HG03469 (cell line): ENCODE results near the gene ZFYVE28.
"Not testable (repeated sequence)": the region's sequence is repeated elsewhere in the genome, so short reads cannot be mapped to it uniquely, and the experiment has no call there.

Experiments
- ATAC-seq: cut with Tn5 transposase; IDR thresholded peaks from one replicate; pipeline ENCODE4 v1.9.1; 2021; ENCODE audit warnings: mild to moderate bottlenecking, moderate library complexity, moderate number of reproducible peaks; ENCODE audit not compliant: unreplicated experiment

ZFYVE28 gene

DNA sequence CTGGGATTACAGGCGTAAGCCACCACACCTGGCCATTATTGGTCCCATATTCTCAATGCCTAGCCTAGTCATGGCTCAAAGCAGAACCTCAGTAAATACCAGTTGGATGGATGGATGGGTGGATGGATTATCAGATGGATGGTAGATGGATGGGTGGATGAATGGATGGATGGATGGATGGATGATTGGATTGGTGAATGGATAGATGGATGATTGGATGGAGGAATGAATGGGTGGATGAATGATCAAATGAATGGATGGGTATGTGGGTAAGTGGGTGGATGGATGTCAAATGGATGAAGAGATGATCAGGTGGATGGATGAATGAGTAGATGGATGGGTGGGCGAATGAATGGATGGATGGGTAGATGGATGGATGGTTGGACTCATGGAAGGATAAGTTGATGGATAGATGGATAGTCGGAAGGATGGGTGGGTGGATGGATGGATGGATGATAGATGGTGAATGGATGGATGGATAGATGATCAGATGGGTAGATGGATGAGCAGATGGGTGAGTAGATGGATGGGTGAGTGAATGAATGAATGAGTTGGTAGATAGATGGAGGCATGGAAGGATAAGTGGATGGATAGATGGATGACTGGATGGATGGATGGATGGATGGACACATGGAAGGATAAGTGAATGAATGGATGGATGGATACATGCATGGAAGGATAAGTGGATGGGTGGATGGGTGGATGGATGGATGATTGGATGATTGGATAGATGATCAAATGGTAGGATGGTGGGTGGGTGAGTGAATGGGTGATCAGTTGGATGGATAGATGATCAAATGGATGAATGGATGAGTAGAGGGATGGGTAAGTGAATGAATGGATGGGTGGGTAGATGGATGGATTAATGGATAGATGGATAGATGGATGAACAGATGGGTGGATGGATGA, 28.5 kb upstream of the ZFYVE28 start:
- no peak for ATAC-seq

DNA sequence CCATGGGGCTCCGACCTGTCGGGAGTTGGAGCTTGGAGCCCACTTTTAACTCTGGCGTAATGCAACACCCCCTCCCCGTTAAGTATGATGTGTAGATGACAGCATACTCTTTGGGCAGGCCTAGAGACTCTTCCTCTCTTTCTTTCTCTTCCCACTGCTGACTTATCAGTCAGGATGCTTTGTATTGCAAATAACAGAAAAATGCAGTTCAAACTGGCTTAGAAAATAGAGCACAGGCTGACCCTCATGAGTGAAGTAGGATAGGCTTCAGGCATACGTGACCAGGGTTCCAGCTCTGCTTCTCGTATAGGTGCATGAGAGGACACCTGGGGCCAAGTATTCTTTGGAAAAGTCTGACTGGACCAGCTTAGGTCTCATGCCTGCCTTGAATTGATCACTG, 27.1 kb upstream of the ZFYVE28 start:
- no peak for ATAC-seq

DNA sequence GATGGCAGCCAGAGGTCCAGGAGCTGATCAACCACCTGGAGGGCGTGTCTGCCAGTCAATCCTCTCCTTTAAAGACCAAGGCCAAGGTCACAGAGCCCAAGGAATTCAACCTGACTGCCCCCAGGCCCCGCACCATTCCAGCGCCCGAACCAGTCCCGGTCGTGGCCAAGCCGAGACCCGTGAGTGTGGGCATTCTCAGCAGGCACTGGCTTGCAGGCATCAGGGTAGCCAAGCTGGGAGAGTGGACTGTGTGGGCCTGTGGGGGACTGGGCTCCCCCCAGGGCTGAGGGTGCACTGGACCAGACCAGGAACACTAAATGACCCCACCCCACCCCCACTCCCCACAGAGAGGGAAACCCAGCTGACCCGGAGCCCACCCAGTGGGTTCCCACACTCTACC, 26.7 kb upstream of the ZFYVE28 start:
- ATAC-seq: no peak

GRCh38 chr4:2443956-2444740, 25.7 kb upstream of the ZFYVE28 start:
- no peak for ATAC-seq

- ATAC-seq: no peak
Measured at GRCh38 chr4:2443061-2443730, 24.8 kb upstream of the ZFYVE28 start.

GRCh38 chr4:2442175-2442993, 23.9 kb upstream of the ZFYVE28 start:
- no peak for ATAC-seq

GRCh38 chr4:2441393-2442174, 23.1 kb upstream of the ZFYVE28 start:
- peak; percentile 54 for ATAC-seq

DNA sequence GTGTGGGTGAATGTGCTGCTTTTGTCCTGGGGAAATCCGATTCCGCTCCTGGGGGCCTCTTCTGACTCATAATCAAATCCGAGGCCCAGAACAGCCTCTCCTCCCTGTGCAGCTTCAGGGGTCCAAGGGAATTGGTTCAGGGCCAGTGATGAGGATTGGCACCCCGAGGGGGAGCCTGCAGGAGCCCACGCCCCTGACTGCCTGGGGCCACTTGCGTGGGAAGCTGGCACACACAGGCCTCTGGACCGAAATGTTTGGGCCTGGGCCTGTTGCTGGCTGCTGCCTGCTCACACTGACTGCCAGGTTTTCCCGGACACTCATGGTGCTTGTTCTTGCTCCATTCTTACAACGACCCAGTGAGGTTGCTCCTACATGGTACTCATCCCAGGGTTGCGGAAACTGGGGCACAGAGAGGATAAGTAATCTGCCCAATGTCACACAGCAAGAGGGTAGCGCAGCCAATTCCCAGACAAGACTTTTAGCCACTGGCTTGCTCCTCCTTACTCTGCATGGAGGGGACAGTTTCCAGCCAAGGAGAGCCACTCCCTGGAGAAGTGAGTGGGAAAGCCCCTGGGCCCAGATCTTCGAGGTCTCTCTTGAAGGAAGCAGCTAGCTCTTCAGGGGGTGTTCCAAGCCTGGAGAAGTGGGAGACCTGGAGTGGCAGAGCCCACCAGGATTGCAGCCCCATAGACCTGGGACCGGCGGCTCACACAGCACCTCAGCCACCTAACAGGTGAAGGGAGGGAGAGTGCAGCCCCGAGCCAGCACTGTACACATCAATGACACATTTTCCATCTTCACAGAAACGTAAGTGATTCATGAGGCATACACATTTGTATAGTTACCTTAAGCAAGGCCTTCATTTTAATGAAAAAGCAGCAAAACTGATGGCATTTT, 20.6 kb upstream of the ZFYVE28 start:
- no peak for ATAC-seq

- ATAC-seq: no peak
Measured at GRCh38 chr4:2437475-2438215, 19.2 kb upstream of the ZFYVE28 start.

GRCh38 chr4:2436761-2437474, 18.5 kb upstream of the ZFYVE28 start:
- ATAC-seq: no peak

DNA sequence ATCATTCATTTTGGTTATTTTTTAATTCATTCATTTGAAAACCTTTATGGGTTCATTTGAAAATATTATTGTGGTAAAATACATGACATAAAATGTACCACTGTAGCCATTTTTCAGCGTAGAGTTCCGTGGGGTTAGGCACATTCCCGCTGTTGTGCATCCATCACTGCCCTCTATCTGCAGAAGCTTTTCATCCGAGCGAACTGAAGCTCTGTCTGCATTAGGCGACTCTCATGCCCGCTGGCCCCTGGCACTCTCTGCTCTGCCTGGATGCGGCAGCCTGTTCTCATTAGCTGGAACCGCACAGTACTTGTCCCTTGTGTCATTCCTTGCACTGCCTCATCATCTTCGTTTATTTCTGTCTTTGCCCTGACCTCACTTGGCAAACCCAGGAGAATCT, 17.9 kb upstream of the ZFYVE28 start:
- no peak for ATAC-seq

GRCh38 chr4:2434420-2434819, 16.0 kb upstream of the ZFYVE28 start:
- no peak for ATAC-seq

DNA sequence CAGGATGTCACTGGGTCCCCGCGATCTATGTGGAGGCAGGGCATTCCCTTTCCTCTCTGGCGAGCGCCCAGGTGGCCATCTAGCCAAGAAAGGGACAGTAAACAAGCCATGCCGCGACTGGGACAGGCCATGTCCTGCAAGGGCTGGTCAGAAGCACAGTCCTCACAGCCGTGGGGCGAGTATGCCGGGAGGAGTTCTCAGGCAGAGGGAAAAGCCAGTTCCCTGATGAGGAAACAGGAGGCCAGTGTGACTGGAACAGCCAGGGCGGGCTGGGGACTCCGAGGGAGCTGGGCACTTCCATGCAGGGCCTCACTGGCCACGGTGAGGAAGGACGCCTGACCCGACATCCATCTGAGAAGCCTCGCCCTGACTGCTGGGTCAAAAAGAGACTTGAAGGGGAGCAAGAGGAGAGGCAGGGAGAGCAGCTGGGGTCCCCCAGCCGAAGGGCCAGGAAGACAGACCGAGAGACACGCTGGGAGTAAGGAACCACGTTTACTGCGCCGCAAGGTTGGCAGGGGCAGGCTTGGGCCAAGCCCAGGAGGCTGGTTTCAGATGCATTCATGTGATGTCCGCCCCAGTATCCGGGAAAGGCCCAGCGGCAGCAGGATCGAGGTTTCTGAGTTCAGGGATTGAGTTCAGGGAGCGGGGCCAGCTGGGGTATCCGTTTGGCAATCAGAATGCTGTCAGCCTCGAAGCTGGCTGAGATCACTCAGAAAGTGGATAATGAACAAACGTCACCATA, 15.3 kb upstream of the ZFYVE28 start:
- ATAC-seq: no peak

DNA sequence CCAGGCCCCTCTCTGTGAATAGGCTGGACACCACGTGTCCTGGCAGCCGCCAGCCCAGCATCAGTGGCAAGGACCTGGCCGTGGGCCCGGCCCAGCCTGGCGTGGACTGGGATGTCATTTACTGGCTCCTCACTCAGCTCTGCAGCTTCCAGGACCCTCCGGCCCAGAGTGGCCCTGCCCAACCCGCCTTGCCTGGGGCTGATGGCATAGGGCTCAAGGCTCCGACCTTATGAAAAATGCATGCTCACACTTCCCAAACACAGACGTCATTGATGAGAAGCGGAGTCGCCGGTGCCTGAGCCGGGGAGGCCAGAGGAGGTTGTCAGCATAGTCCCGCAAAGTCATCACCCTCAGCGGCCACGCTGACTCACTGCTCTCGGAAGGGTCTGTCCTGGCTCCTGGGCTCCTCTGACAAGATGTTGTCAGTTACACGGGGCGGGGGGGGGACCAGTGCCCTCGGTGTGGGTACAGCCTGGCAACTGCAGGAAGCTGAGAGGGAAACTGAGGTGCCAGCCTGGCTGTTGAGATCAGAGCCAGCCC, 14.6 kb upstream of the ZFYVE28 start:
- ATAC-seq: no peak

DNA sequence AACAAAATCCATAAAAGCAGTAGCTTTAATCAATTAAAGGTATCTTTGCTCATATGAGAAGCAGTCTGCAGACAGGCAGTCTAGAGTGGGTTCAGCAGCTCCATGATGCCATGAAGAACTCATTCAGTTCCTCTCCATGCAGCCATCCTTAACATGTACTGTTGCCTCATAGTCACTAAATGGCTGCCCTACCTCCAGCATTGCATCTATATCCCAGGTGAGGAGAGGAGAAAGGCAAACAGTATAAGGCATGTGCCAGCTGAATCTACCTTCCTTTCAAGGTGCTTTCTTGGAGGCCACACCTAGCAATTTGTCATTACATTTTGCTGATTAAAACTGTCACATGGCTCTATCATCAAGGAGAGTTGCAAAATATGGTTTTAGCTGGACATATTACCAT, 13.6 kb upstream of the ZFYVE28 start:
- no peak for ATAC-seq

- not testable (repeated sequence) for ATAC-seq
Measured at GRCh38 chr4:2429945-2430757, 11.7 kb upstream of the ZFYVE28 start.
